HEK293 (cell line): ENCODE data around the gene CHST1.

Experiments used
- HOXD13 ChIP-seq: sonication (generic); formaldehyde crosslinking; IDR thresholded peaks from 2 replicates; pipeline ENCODE4 v1.8.0; 2022; ENCODE audit warnings: missing genetic modification reagents, borderline replicate concordance
- KLF9 ChIP-seq: fragments of 450-650 bp; formaldehyde crosslinking; IDR thresholded peaks from 2 replicates; pipeline ENCODE4 v1.5.1; 2016; ENCODE audit warnings: missing biosample characterization, missing genetic modification characterization, low read depth
- ZFHX2 ChIP-seq: fragments of 450-650 bp; formaldehyde crosslinking; conservative IDR thresholded peaks from 2 replicates; pipeline ENCODE4 v1.5.1; 2016; ENCODE audit warnings: missing biosample characterization, missing genetic modification characterization
- ZNF366 ChIP-seq: fragments of 450-650 bp; formaldehyde crosslinking; conservative IDR thresholded peaks from 2 replicates; pipeline ENCODE4 v1.5.1; 2016; ENCODE audit warnings: missing biosample characterization, missing genetic modification characterization
- ZNF747 ChIP-seq: fragments of 450-650 bp; formaldehyde crosslinking; IDR thresholded peaks from 2 replicates; pipeline ENCODE4 v1.5.1; 2016; ENCODE audit warnings: missing biosample characterization, missing genetic modification characterization

- no peak for TF ChIP-seq ZNF366 (tag by site-specific recombination)
- TF ChIP-seq HOXD13 (CRISPR knock-in tag): no peak
- TF ChIP-seq ZNF747 (tag by site-specific recombination): no peak
- TF ChIP-seq KLF9 (tag by site-specific recombination): no peak
- peak; percentile 20; the same call in 1 of the 2 replicates for TF ChIP-seq ZFHX2
These were observed 39.8 kb downstream of the CHST1 start for GRCh38 chr11:45625611-45626010.
